Measurements from ENCODE around the gene ZNF546.
"Not testable (repeated sequence)": the region's sequence is repeated elsewhere in the genome, so short reads cannot be mapped to it uniquely, and the experiment has no call there.

Gene ZNF546

GRCh38 chr19:39986643-39987042, 10.2 kb upstream of the ZNF546 start:
- DNase-seq (ENCODE audit: low read depth): no peak

- no peak for DNase-seq (ENCODE audit: low read depth)
These were observed 9.7 kb upstream of the ZNF546 start for GRCh38 chr19:39987167-39987566.

GRCh38 chr19:39987596-39987995, 9.3 kb upstream of the ZNF546 start:
- no peak for DNase-seq (ENCODE audit: low read depth)

GRCh38 chr19:39993605-39994004, 3.3 kb upstream of the ZNF546 start:
- DNase-seq (ENCODE audit: low read depth): no peak

GRCh38 chr19:39994361-39994760, 2.5 kb upstream of the ZNF546 start:
- DNase-seq (ENCODE audit: low read depth): no peak

- DNase-seq (ENCODE audit: low read depth): no peak
These were observed 1.1 kb upstream of the ZNF546 start for GRCh38 chr19:39995794-39996193.

GRCh38 chr19:39996218-39996810, 546 bp upstream of the ZNF546 start:
- DNase-seq (ENCODE audit: low read depth): no peak

- DNase-seq (ENCODE audit: low read depth): no peak
These were observed 867 bp downstream of the ZNF546 start for GRCh38 chr19:39997638-39998216.

GRCh38 chr19:39998501-39998900, 1.6 kb downstream of the ZNF546 start:
- DNase-seq (ENCODE audit: low read depth): no peak

- DNase-seq (ENCODE audit: low read depth): no peak
These were observed 8.9 kb downstream of the ZNF546 start for GRCh38 chr19:40005691-40006272.

GRCh38 chr19:40006273-40006691, 9.4 kb downstream of the ZNF546 start:
- DNase-seq (ENCODE audit: low read depth): peak; percentile 84

- DNase-seq (ENCODE audit: low read depth): no peak
These were observed 12.8 kb downstream of the ZNF546 start for GRCh38 chr19:40009674-40010073.

- DNase-seq (ENCODE audit: low read depth): no peak
These were observed 17.1 kb downstream of the ZNF546 start for GRCh38 chr19:40013991-40014390.

GRCh38 chr19:40023969-40024368, 27.1 kb downstream of the ZNF546 start:
- DNase-seq (ENCODE audit: low read depth): no peak

GRCh38 chr19:40025938-40026596, 29.2 kb downstream of the ZNF546 start:
- no peak for DNase-seq (ENCODE audit: low read depth)

- no peak for DNase-seq (ENCODE audit: low read depth)
These were observed 29.7 kb downstream of the ZNF546 start for GRCh38 chr19:40026597-40026970.

GRCh38 chr19:40033989-40034560, 37.2 kb downstream of the ZNF546 start:
- no peak for DNase-seq (ENCODE audit: low read depth)

- no peak for DNase-seq (ENCODE audit: low read depth)
These were observed 39.1 kb downstream of the ZNF546 start for GRCh38 chr19:40035996-40036395.

GRCh38 chr19:40038047-40038446, 41.2 kb downstream of the ZNF546 start:
- not testable (repeated sequence) for DNase-seq (ENCODE audit: low read depth)

- not testable (repeated sequence) for DNase-seq (ENCODE audit: low read depth)
These were observed 44.9 kb downstream of the ZNF546 start for GRCh38 chr19:40041718-40042117.

- DNase-seq (ENCODE audit: low read depth): no peak
These were observed 56.6 kb downstream of the ZNF546 start for GRCh38 chr19:40053491-40053890.

- no peak for DNase-seq (ENCODE audit: low read depth)
These were observed 57.8 kb downstream of the ZNF546 start for GRCh38 chr19:40054632-40055031.

- DNase-seq (ENCODE audit: low read depth): no peak
These were observed 58.2 kb downstream of the ZNF546 start for GRCh38 chr19:40055049-40055448.
